Neural progenitor cell (in vitro differentiated cells): ENCODE measurements around the gene OVCA2. TPM values are rescaled to one million over a fixed set of nuclear protein-coding genes. Genes with fewer than 3 reads are reported as not detected.
A peak's percentile ranks its signal among the peaks of the same experiment; 100 is the strongest.

Source experiments
- DNase-seq: peaks from one replicate; pipeline ENCODE4 v3.0.0-alpha.2; 2016; ENCODE audit warnings: low spot score
- H2AFZ ChIP-seq: fragments of 200-600 bp; sonication (generic); replicated peaks from 2 replicates; pipeline ENCODE4 v1.6.1; 2016; ENCODE audit warnings: antibody characterized with exemption
- H3F3A ChIP-seq: fragments of 200-600 bp; sonication (generic); 2 replicates; pipeline ENCODE4 v1.6.1; 2016; ENCODE audit warnings: antibody characterized with exemption, low read depth
- H3K27ac ChIP-seq: fragments of 200-600 bp; sonication (generic); 2 replicates; pipeline ENCODE4 v1.5.1; 2016; ENCODE audit warnings: mild to moderate bottlenecking
- H3K27me3 ChIP-seq: fragments of 200-600 bp; sonication (generic); 2 replicates; pipeline ENCODE4 v1.6.1; 2016; ENCODE audit warnings: mild to moderate bottlenecking, moderate library complexity
- H3K36me3 ChIP-seq: fragments of 200-600 bp; sonication (generic); 2 replicates; pipeline ENCODE4 v1.5.1; 2016
- H3K4me1 ChIP-seq: fragments of 200-600 bp; sonication (generic); 2 replicates; pipeline ENCODE4 v1.6.1; 2016; ENCODE audit warnings: mixed run types
- H3K4me2 ChIP-seq: fragments of 200-600 bp; sonication (generic); 2 replicates; pipeline ENCODE4 v1.6.1; 2016
- H3K4me3 ChIP-seq: fragments of 200-600 bp; sonication (generic); 2 replicates; pipeline ENCODE4 v1.5.1; 2016
- H3K79me2 ChIP-seq: fragments of 200-600 bp; sonication (generic); 2 replicates; pipeline ENCODE4 v1.6.1; 2016; ENCODE audit warnings: low read depth
- H3K9ac ChIP-seq: fragments of 200-600 bp; sonication (generic); 2 replicates; pipeline ENCODE4 v1.6.1; 2016
- H3K9me3 ChIP-seq: fragments of 200-600 bp; sonication (generic); 2 replicates; pipeline ENCODE4 v1.5.1; 2016; ENCODE audit warnings: low read depth
- H4K20me1 ChIP-seq: fragments of 200-600 bp; sonication (generic); 2 replicates; pipeline ENCODE4 v1.6.1; 2016; ENCODE audit warnings: low read depth
- H3K27ac Mint-ChIP-seq: 3 replicates; pipeline ENCODE4 v1.8.0; 2021; ENCODE audit warnings: mixed read lengths
- H3K27me3 Mint-ChIP-seq: 2 replicates; pipeline ENCODE4 v1.8.0; 2022; ENCODE audit warnings: low read depth, mild to moderate bottlenecking, inconsistent platforms, moderate library complexity, mixed read lengths; ENCODE audit not compliant: insufficient read depth
- H3K36me3 Mint-ChIP-seq: 3 replicates; pipeline ENCODE4 v1.8.0; 2021; ENCODE audit warnings: mixed read lengths
- H3K4me1 Mint-ChIP-seq: 3 replicates; pipeline ENCODE4 v1.8.0; 2021; ENCODE audit warnings: mixed read lengths
- H3K4me3 Mint-ChIP-seq: 3 replicates; pipeline ENCODE4 v1.8.0; 2021; ENCODE audit warnings: mild to moderate bottlenecking, moderate library complexity, mixed read lengths
- H3K9me3 Mint-ChIP-seq: 3 replicates; pipeline ENCODE4 v1.8.0; 2020; ENCODE audit warnings: mixed read lengths
- CTCF ChIP-seq: fragments of 200-600 bp; sonication (generic); IDR thresholded peaks from 2 replicates; pipeline ENCODE4 v1.5.1; 2017; ENCODE audit warnings: antibody characterized with exemption, mild to moderate bottlenecking
- EZH2 ChIP-seq: fragments of 200-600 bp; sonication (generic); IDR thresholded peaks from 2 replicates; pipeline ENCODE4 v1.6.1; 2017; ENCODE audit warnings: antibody characterized with exemption, mild to moderate bottlenecking, moderate library complexity
- EZH2phosphoT487 ChIP-seq: fragments of 200-600 bp; sonication (generic); IDR thresholded peaks from 2 replicates; pipeline ENCODE4 v1.6.1; 2017; ENCODE audit warnings: antibody characterized with exemption
- total RNA-seq: library from RNA; depleted of rRNA; stranded (reverse); fragments of >200 nt; gene quantifications from 2 replicates; pipeline ENCODE4 v1.2.3, GENCODE V29; 2015; ENCODE audit warnings: low replicate concordance

The OVCA2 gene
- total RNA-seq, 1 donor from 2014 or later = 5.4 TPM

DNA sequence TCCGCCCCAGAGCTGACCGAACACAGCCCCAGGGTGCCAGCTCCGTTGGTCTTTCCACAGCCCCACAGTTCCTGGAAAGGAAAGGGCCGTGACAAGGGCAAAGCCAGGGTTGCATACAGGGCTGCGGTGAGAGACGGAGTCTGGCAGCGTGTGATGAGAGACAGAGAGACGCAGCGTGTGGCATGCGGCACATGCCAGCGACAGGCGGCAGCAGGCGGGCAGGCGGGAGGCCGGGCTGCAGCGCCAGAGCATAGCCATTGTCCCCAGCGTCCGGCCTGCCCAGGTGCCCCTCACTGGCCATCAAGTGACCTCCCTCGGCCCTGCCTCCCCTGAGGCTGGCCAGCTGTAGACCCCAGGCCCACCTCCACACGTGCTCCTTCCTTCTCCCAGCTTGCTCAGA lies 25.3 kb upstream of the OVCA2 start:
- peaks cover 18% of the 10 kb centered on the region for H3K27me3 Mint-ChIP-seq
- H3K79me2 ChIP-seq = no peaks in the 10 kb centered on the region
- no peaks in the 10 kb centered on the region for H3K36me3 ChIP-seq
- H3K9me3 Mint-ChIP-seq = no peaks in the 10 kb centered on the region
- H4K20me1 ChIP-seq = peaks cover 8% of the 10 kb centered on the region
- peaks cover 11% of the 10 kb centered on the region for H3F3A ChIP-seq
- no peak overlapping the region for H3K27ac ChIP-seq
- no peak overlapping the region for H2AFZ ChIP-seq
- H3K4me3 ChIP-seq = no peak overlapping the region
- H3K9me3 ChIP-seq = no peaks in the 10 kb centered on the region
- peaks cover 8% of the 10 kb centered on the region for H3K4me1 ChIP-seq
- TF ChIP-seq EZH2 = no peak
- no peak for TF ChIP-seq CTCF
- TF ChIP-seq EZH2phosphoT487 = no peak
- no peaks in the 10 kb centered on the region for H3K36me3 Mint-ChIP-seq
- H3K27me3 ChIP-seq = peaks cover 97% of the 10 kb centered on the region
- H3K27ac Mint-ChIP-seq = no peak overlapping the region
- no peak overlapping the region for H3K9ac ChIP-seq
- no peak for DNase-seq
- H3K4me1 Mint-ChIP-seq = peaks cover 63% of the 10 kb centered on the region
- no peak overlapping the region for H3K4me2 ChIP-seq
- H3K4me3 Mint-ChIP-seq = no peak overlapping the region

DNA sequence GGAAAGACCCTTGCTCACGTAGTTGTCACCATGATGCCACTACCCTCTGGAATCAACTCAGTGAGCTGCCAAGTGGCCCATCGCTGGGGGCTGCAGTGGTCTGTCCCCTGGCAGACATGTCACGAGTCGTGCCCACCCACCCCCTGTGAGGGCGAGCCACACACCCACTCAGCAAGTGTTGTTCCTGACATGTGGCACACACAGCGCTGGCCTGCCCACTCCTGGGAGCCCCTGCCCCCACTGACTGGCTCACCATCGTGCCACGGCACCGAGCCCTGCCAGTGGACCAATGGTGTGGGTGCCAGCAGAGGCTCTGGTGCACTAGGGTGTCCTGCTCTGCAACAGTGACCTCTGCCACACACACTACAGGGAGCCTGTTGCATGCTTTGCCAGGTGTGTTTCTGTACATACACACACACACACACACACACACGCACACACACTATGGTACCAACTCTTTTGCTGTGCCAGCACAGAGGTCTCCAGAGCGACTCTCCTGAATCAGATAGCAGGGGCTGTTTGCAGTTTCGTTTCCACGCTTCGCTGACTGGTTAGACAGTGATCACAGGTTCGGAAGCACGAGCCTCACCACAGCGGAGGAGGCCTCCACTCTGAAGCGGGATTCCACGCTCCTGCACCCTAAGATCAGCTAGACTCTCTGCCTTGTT lies 24.4 kb upstream of the OVCA2 start:
- Mint-ChIP-seq H3K27ac (peak overlapping the region; percentile 87), H3K36me3 (no peaks in the 10 kb centered on the region), H3K9me3 (no peaks in the 10 kb centered on the region), H3K4me1 (peaks cover 53% of the 10 kb centered on the region), H3K4me3 (no peak overlapping the region), H3K27me3 (peaks cover 16% of the 10 kb centered on the region)
- H3K36me3 ChIP-seq = no peaks in the 10 kb centered on the region
- no peak for TF ChIP-seq EZH2phosphoT487
- no peak for TF ChIP-seq CTCF
- TF ChIP-seq EZH2 = no peak
- no peaks in the 10 kb centered on the region for H3K4me1 ChIP-seq
- H3K27me3 ChIP-seq = peaks cover 97% of the 10 kb centered on the region
- peaks cover 1% of the 10 kb centered on the region for H3F3A ChIP-seq
- H2AFZ ChIP-seq = no peak overlapping the region
- no peak overlapping the region for H3K9ac ChIP-seq
- H3K9me3 ChIP-seq = no peaks in the 10 kb centered on the region
- peaks cover 1% of the 10 kb centered on the region for H4K20me1 ChIP-seq
- no peaks in the 10 kb centered on the region for H3K79me2 ChIP-seq
- H3K27ac ChIP-seq = no peak overlapping the region
- no peak for DNase-seq
- H3K4me2 ChIP-seq = no peak overlapping the region
- no peak overlapping the region for H3K4me3 ChIP-seq

DNA sequence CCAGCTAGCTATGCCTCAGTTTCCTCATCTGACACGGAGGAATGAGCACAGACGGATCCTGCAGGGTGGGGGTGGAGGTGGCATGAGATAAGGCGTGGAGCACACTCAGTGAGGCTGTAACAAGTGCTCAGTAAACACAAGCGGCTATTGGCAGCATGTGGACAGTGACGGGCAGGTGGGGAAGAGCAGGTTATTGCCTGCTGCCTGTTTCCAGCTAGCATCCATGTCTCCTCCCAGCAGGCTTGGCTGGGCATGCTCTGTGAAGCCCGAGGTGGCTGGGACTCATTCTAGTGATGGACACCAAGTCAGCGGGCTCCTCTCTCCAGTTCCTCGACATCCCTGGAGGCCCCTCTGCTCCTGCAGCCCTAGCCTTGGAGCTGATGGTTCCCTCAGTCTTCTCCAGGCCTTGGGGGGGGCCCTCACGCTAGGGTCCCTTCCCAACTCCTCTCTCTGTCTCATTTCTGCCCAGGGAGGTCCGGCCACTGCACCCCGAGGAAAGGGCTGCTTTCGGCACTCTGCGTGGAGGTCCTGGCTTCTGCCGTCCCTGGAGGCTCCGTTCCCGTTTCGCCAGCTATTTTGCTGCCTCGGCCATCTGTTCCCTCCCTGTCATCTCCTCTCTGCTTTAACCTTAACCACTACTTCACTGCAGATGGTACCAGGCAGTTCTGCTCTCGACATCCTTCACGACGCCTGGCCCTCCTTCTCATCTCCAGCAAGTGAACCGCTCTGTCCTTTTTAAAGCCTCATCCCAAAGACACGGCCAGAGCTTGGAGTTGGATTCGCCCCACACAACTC lies 22.9 kb upstream of the OVCA2 start:
- H3K4me2 ChIP-seq = no peak overlapping the region
- no peak overlapping the region for H3K27ac ChIP-seq
- no peaks in the 10 kb centered on the region for H3K9me3 Mint-ChIP-seq
- no peaks in the 10 kb centered on the region for H3K9me3 ChIP-seq
- H3K4me1 ChIP-seq = peaks cover 13% of the 10 kb centered on the region
- H3K9ac ChIP-seq = no peak overlapping the region
- peaks cover 56% of the 10 kb centered on the region for H3K4me1 Mint-ChIP-seq
- peaks cover 99% of the 10 kb centered on the region for H3K27me3 ChIP-seq
- no peak overlapping the region for H3K4me3 ChIP-seq
- H3K36me3 Mint-ChIP-seq = no peaks in the 10 kb centered on the region
- H3K4me3 Mint-ChIP-seq = peak overlapping the region; percentile 28
- H3F3A ChIP-seq = peaks cover 13% of the 10 kb centered on the region
- H3K27ac Mint-ChIP-seq = peak overlapping the region; percentile 86
- peaks cover 15% of the 10 kb centered on the region for H3K27me3 Mint-ChIP-seq
- H3K79me2 ChIP-seq = no peaks in the 10 kb centered on the region
- no peaks in the 10 kb centered on the region for H3K36me3 ChIP-seq
- no peak overlapping the region for H2AFZ ChIP-seq
- no peak for DNase-seq
- TF ChIP-seq EZH2phosphoT487 (no peak), CTCF (no peak), EZH2 (no peak)
- H4K20me1 ChIP-seq = peaks cover 4% of the 10 kb centered on the region
